Body of pancreas (tissue), 4 donors: Measurements from ENCODE around the gene BRPF3.

Source experiments
- CTCF ChIP-seq, 7 experiments: fragments of 450-650 bp in 4 of 7; fragments of 200-600 bp in 3 of 7; sonication (generic) in 3 of 7; IDR thresholded peaks; one replicate each; pipeline ENCODE4 v1.5.1; 2016 to 2019; ENCODE audit warnings: antibody characterized with exemption in 7 of 7
- POLR2A ChIP-seq, 3 donors: fragments of 450-650 bp; IDR thresholded peaks; one replicate each; pipeline ENCODE4 v1.6.1; 2016; ENCODE audit warnings: antibody characterized with exemption in 3 of 3, mild to moderate bottlenecking in 2 of 3

- TF ChIP-seq CTCF (IDR thresholded peaks at IDR 0.05) (peak; percentile 19 to 94 (median 67)), POLR2A (IDR thresholded peaks at IDR 0.05) (peak in 2 of 3 donors; percentile 36 to 56)
Measured at GRCh38 chr6:36196113-36196879, at the start of gene BRPF3.
